GM19239 (cell line): ENCODE measurements around the gene BCS1L.
A peak's percentile ranks its signal among the peaks of the same experiment; 100 is the strongest.

Source experiments
- DNase-seq: peaks from one replicate; pipeline ENCODE4 v3.0.0; 2011; ENCODE audit warnings: low spot score; ENCODE audit not compliant: insufficient read length
- FAIRE-seq: peaks from 2 replicates; lab custom pipeline; 2011; peaks lifted over from hg19 to GRCh38; lab: Jason Lieb, UNC

Gene BCS1L

GRCh38 chr2:218658671-218659257 is 719 bp upstream of the BCS1L start:
- DNase-seq = peak; percentile 54

GRCh38 chr2:218659988-218660358 is 490 bp downstream of the BCS1L start:
- FAIRE-seq (peak; percentile 57), DNase-seq (no peak)

More at GRCh38 chr2:218658671-218659257, 719 bp upstream of the BCS1L start:
- peak; percentile 97 for FAIRE-seq

- FAIRE-seq (no peak), DNase-seq (no peak)
These were observed 2.9 kb downstream of the BCS1L start for GRCh38 chr2:218662377-218662776.

- DNase-seq (no peak), FAIRE-seq (no peak)
These were observed 3.3 kb downstream of the BCS1L start for GRCh38 chr2:218662827-218663226.

DNA sequence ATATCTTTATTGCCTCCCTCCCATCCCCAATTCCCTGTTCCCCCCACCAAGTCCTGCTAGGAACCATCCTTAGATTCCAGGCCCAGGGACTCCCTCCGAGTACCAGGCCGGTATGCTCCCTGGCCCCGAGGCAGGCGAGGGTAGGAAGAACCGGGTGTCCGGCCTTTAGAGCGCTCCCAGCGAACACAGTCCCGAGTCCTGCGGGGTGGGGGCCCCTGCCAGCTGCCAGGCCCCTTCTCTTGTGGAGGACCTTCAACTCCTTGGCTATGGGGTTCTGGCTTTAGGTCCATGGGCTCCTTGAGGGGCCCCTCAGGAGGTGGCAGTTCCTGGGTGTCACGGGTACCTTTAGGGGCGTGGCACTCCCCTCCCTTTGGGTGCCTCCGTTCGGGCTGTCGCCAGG is 4.4 kb downstream of the BCS1L start:
- FAIRE-seq = no peak
- DNase-seq = no peak

GRCh38 chr2:218664653-218665052 is 5.2 kb downstream of the BCS1L start:
- no peak for DNase-seq
- no peak for FAIRE-seq

GRCh38 chr2:218671097-218671653 is 11.7 kb downstream of the BCS1L start:
- DNase-seq (no peak), FAIRE-seq (no peak)

- FAIRE-seq = peak; percentile 98
- peak; percentile 83 for DNase-seq
These were observed 12.4 kb downstream of the BCS1L start, which contains the start of the genes RNF25 and STK36 for GRCh38 chr2:218671654-218672566. Gene RNF25 (minus strand): TSS chr2:218672002. CDS start chr2:218671970, 32 bp downstream. Gene STK36 (plus strand): TSS chr2:218672086. CDS start chr2:218672830, 744 bp downstream.

DNA sequence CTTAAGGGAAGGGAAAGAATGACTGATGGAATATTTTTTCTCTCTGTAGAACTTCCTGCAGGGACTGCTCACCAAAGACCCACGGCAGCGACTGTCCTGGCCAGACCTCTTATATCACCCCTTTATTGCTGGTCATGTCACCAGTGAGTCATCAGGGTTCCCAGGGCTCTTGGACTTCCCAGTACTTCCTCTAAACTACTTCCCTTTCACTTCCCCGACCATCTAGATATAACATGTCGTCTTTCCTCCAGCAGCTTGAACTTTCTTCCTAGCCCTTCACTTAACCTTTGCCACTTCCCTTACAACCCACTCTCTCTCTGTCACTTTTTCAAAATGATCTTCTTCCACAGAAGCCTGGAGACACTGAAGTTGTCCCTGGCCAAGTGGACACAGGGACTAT is 19.6 kb downstream of the BCS1L start:
- no peak for FAIRE-seq
- DNase-seq = no peak

- DNase-seq (no peak), FAIRE-seq (no peak)
These were observed 20.6 kb downstream of the BCS1L start for GRCh38 chr2:218680061-218680460.

DNA sequence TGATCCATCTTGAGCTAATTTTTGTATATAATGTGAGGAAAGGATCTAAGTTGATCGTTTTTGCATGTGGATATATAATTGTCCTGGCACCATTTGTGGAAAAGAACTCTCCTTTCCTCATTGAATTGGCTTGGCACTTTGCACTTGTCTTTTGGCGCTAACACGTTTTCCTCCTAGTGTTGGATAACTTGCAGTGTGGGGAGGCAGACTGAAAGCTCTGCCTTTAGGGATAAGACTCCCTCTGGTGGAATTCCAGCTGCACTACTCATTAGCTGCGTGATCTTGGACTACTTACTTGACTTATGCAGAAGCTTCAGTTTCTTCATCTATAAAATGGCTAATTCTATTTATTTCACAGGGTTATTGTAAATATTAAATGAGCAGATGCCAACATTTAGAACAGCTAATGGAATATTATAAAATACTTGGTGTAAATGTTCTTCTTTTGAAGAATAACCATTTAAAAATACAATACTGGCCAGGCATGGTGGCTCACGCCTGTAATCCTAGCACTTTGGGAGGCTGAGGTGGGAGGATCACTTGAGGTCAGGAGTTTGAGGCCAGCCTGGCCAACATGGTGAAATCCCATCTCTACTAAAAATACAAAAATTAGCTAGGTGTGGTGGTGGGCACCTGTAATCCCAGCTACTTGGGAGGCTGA is 28.0 kb downstream of the BCS1L start:
- FAIRE-seq = peak; percentile 80

DNA sequence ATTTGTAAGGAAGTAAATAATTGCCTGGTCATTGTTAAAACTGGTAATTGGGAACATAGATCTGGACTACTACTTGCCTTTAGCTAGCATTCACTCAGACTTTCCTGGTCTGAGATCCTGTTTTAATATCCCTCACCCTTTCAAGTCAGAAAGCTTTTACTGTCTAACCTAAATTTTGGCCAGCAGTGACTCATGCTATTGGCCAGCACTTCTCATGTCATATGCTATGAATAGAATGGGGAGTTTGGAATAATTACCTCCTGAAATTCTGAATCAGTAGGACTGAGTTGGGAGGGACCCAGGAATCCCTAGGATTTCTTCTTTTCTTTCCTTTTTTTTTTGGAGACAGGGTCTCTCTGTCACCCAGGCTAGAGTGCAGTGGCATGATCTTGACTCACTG is 31.8 kb downstream of the BCS1L start:
- FAIRE-seq = no peak
- DNase-seq = no peak

More for the DNA sequence above, 28.0 kb downstream of the BCS1L start:
- DNase-seq = peak; percentile 39

- DNase-seq = no peak
- no peak for FAIRE-seq
These were observed 35.1 kb downstream of the BCS1L start for GRCh38 chr2:218694405-218695145.

DNA sequence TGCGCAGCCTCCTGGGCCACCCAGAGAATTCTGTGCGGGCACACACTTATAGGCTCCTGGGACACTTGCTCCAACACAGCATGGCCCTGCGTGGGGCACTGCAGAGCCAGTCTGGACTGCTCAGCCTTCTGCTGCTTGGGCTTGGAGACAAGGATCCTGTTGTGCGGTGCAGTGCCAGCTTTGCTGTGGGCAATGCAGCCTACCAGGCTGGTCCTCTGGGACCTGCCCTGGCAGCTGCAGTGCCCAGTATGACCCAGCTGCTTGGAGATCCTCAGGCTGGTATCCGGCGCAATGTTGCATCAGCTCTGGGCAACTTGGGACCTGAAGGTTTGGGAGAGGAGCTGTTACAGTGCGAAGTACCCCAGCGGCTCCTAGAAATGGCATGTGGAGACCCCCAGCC is 39.4 kb downstream of the BCS1L start:
- no peak for FAIRE-seq
- DNase-seq = no peak

GRCh38 chr2:218701806-218702205 is 42.3 kb downstream of the BCS1L start:
- FAIRE-seq = no peak
- DNase-seq = no peak

DNA sequence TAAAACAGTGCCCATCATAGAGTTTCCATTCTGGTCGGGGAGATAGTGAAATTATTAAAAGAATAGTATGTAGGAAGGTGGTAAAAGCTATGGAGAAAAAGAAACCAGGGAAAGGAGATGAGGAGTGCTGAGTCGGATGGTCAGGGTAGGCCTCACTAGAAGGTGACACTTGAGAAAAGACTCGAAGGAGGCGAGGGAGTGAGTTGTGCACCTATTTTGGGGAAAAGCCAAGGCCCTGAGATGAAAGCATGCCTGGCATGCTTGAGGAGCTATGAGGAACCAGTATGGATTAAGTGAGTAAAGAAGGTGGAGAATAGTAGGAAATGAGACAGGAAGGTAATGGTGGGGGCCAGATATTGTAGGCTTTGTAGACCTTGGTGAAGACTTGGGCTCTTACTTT is 43.9 kb downstream of the BCS1L start:
- DNase-seq (no peak), FAIRE-seq (no peak)

GRCh38 chr2:218708086-218708485 is 48.6 kb downstream of the BCS1L start:
- DNase-seq (peak; percentile 32), FAIRE-seq (peak; percentile 97)

DNA sequence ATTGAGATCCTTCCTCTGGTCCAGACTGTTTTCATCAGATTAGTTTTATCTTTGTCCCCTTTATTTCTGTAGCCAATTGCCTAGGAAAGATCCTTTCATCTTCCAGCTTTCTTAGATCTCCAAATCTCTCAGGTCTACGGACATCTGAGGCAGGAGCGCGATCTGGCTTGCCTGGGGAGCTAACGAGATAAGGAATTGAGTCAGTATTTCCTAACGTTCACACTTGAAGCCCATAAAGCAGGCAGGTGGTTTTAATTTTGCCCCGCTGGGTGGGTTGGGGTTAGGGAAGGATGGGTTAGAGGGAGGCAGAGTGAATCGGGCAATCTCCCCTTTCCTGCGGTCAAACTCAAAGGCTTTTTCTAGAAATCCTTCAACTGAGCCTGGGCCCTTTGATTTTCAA is 50.4 kb downstream of the BCS1L start:
- no peak for DNase-seq
- FAIRE-seq = no peak

GRCh38 chr2:218710334-218710686 is 50.8 kb downstream of the BCS1L start:
- FAIRE-seq = no peak
- no peak for DNase-seq
